Osteocyte (in vitro differentiated cells): Measurements from ENCODE around the gene PLCB4. TPM values are rescaled to one million over a fixed set of nuclear protein-coding genes. Genes with fewer than 3 reads are reported as not detected.

Experiments
- DNase-seq: peaks from one replicate; pipeline ENCODE4 v3.0.0; 2021; ENCODE audit warnings: mixed read lengths; ENCODE audit not compliant: unreplicated experiment; ENCODE audit errors: extremely low spot score
- H3K27ac Mint-ChIP-seq: one replicate; pipeline ENCODE4 v1.8.0; 2021; ENCODE audit warnings: mild to moderate bottlenecking, mixed read lengths; ENCODE audit not compliant: unreplicated experiment
- H3K27me3 Mint-ChIP-seq: one replicate; pipeline ENCODE4 v1.8.0; 2021; ENCODE audit warnings: mixed read lengths; ENCODE audit not compliant: unreplicated experiment
- H3K36me3 Mint-ChIP-seq: one replicate; pipeline ENCODE4 v1.8.0; 2021; ENCODE audit warnings: mixed read lengths; ENCODE audit not compliant: unreplicated experiment
- H3K4me1 Mint-ChIP-seq: one replicate; pipeline ENCODE4 v1.8.0; 2021; ENCODE audit warnings: mixed read lengths; ENCODE audit not compliant: unreplicated experiment
- H3K4me3 Mint-ChIP-seq: one replicate; pipeline ENCODE4 v1.8.0; 2021; ENCODE audit warnings: mild to moderate bottlenecking, moderate library complexity, mixed read lengths; ENCODE audit not compliant: unreplicated experiment
- H3K9me3 Mint-ChIP-seq: one replicate; pipeline ENCODE4 v1.8.0; 2021; ENCODE audit warnings: mixed read lengths; ENCODE audit not compliant: unreplicated experiment
- total RNA-seq: library from RNA; stranded (reverse); gene quantifications from 2 replicates; pipeline ENCODE4 v1.2.1, GENCODE V29; 2021
- TF ChIP-seq, protein P1 (sequence below): fragments of 200-600 bp; sonication (generic); IDR thresholded peaks from 2 replicates; pipeline ENCODE4 v1.5.0; 2021; ENCODE audit warnings: antibody characterized with exemption, mild to moderate bottlenecking, moderate library complexity

The PLCB4 gene
- total RNA-seq, 1 donor from 2014 or later, result 5.3 TPM

- peaks cover 11% of the 10 kb centered on the region for H3K4me1 Mint-ChIP-seq
- TF ChIP-seq, protein P1, sequence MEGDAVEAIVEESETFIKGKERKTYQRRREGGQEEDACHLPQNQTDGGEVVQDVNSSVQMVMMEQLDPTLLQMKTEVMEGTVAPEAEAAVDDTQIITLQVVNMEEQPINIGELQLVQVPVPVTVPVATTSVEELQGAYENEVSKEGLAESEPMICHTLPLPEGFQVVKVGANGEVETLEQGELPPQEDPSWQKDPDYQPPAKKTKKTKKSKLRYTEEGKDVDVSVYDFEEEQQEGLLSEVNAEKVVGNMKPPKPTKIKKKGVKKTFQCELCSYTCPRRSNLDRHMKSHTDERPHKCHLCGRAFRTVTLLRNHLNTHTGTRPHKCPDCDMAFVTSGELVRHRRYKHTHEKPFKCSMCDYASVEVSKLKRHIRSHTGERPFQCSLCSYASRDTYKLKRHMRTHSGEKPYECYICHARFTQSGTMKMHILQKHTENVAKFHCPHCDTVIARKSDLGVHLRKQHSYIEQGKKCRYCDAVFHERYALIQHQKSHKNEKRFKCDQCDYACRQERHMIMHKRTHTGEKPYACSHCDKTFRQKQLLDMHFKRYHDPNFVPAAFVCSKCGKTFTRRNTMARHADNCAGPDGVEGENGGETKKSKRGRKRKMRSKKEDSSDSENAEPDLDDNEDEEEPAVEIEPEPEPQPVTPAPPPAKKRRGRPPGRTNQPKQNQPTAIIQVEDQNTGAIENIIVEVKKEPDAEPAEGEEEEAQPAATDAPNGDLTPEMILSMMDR, result no peak
- H3K9me3 Mint-ChIP-seq, result no peaks in the 10 kb centered on the region
- H3K27ac Mint-ChIP-seq, result no peak overlapping the region
- H3K27me3 Mint-ChIP-seq, result no peaks in the 10 kb centered on the region
- H3K4me3 Mint-ChIP-seq, result no peak overlapping the region
- no peak for DNase-seq
- H3K36me3 Mint-ChIP-seq, result no peaks in the 10 kb centered on the region
Observed at GRCh38 chr20:9286501-9287461, 217.9 kb downstream of the PLCB4 start.

DNA sequence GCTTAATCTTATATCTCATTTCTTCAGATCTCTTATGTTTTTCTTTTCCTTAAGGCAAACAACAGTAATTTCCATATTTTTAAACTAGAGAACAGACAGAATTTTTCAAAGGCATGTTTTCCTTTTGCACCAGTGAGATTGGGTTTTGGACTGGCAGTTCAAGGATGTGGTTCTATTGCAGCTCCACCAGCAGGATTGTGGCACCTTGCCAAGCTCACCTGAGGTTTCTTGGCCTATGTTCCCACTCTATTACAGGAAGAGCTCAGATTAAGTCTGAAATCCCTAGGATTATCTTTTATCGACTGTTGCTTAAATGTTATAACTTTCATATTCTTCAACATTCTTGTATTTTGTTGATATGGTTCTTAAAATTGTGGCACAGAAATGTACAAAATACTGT is 218.9 kb downstream of the PLCB4 start:
- H3K9me3 Mint-ChIP-seq, result no peaks in the 10 kb centered on the region
- H3K27ac Mint-ChIP-seq, result no peak overlapping the region
- TF ChIP-seq, protein P1, result no peak
- H3K4me1 Mint-ChIP-seq, result peaks cover 7% of the 10 kb centered on the region
- no peak overlapping the region for H3K4me3 Mint-ChIP-seq
- DNase-seq, result no peak
- no peaks in the 10 kb centered on the region for H3K36me3 Mint-ChIP-seq
- H3K27me3 Mint-ChIP-seq, result no peaks in the 10 kb centered on the region

DNA sequence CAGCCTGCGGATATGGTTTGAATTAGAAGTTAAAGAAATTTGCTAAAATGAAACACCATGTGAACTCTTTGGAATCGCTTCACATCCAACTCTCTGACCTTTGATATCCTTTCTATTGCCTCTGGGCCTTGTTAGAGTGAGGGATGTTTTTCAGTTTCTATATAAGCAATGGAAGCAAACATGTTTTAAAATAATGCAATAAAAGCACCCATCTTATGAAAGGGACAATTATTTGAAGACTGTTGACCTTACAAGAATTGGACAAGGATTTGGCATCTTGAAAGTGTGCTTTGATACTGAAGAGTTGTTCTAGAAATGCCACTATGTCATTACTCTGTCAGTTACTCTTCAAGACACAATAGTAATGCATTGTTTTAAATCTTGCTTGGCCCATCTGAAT is 221.4 kb downstream of the PLCB4 start:
- TF ChIP-seq, protein P1, result no peak
- Mint-ChIP-seq H3K4me1 (peaks cover 17% of the 10 kb centered on the region), H3K27ac (no peak overlapping the region), H3K9me3 (no peaks in the 10 kb centered on the region), H3K27me3 (no peaks in the 10 kb centered on the region), H3K36me3 (no peaks in the 10 kb centered on the region), H3K4me3 (no peak overlapping the region)
- DNase-seq, result no peak

GRCh38 chr20:9293145-9293544 is 224.3 kb downstream of the PLCB4 start:
- H3K4me3 Mint-ChIP-seq, result no peak overlapping the region
- no peaks in the 10 kb centered on the region for H3K9me3 Mint-ChIP-seq
- no peak overlapping the region for H3K27ac Mint-ChIP-seq
- DNase-seq, result no peak
- H3K27me3 Mint-ChIP-seq, result no peaks in the 10 kb centered on the region
- H3K36me3 Mint-ChIP-seq, result no peaks in the 10 kb centered on the region
- TF ChIP-seq, protein P1, result no peak
- H3K4me1 Mint-ChIP-seq, result peaks cover 18% of the 10 kb centered on the region

- peak overlapping the region; percentile 27 for H3K27ac Mint-ChIP-seq
- no peaks in the 10 kb centered on the region for H3K27me3 Mint-ChIP-seq
- peaks cover 18% of the 10 kb centered on the region for H3K4me1 Mint-ChIP-seq
- TF ChIP-seq, protein P1, result no peak
- H3K4me3 Mint-ChIP-seq, result no peak overlapping the region
- H3K9me3 Mint-ChIP-seq, result no peaks in the 10 kb centered on the region
- DNase-seq, result no peak
- H3K36me3 Mint-ChIP-seq, result no peaks in the 10 kb centered on the region
Observed at GRCh38 chr20:9294041-9294440, 225.2 kb downstream of the PLCB4 start.
